SU-DHL-6 (cell line): ENCODE measurements around the gene SLC25A45.

Experiments used
- H2AFZ ChIP-seq: fragments of 200-600 bp; sonication (generic); 2 replicates; pipeline ENCODE4 v1.6.1; 2014; ENCODE audit warnings: low read depth, mild to moderate bottlenecking, moderate library complexity, mixed read lengths, antibody characterized with exemption, low read length; ENCODE audit not compliant: severe bottlenecking
- H3F3A ChIP-seq: fragments of 200-600 bp; shearing (Covaris generic); 2 replicates; pipeline ENCODE4 v1.6.0; 2016; ENCODE audit warnings: antibody characterized with exemption, mild to moderate bottlenecking; ENCODE audit not compliant: insufficient read depth
- H3K27ac ChIP-seq: fragments of 200-600 bp; sonication (generic); 2 replicates; pipeline ENCODE4 v1.5.1; 2016; ENCODE audit warnings: low read depth, mild to moderate bottlenecking, low read length, moderate library complexity, mixed read lengths
- H3K27me3 ChIP-seq: fragments of 200-600 bp; sonication (generic), shearing (Covaris generic); 2 replicates; pipeline ENCODE4 v1.6.0; 2014; ENCODE audit warnings: mild to moderate bottlenecking, low read length
- H3K36me3 ChIP-seq: fragments of 200-600 bp; sonication (generic); 2 replicates; pipeline ENCODE4 v1.6.1; 2014; ENCODE audit warnings: mild to moderate bottlenecking, low read length, mixed read lengths
- H3K4me2 ChIP-seq: fragments of 300-600, 200-600 bp; shearing (Covaris generic), sonication (generic); 2 replicates; pipeline ENCODE4 v1.6.0; 2014; ENCODE audit warnings: low read length, low read depth, mild to moderate bottlenecking; ENCODE audit not compliant: poor library complexity, severe bottlenecking
- H3K4me3 ChIP-seq: fragments of 200-600 bp; sonication (generic); 2 replicates; pipeline ENCODE4 v1.5.1; 2014; ENCODE audit warnings: antibody characterized with exemption, low read length, mild to moderate bottlenecking, mixed read lengths; ENCODE audit not compliant: insufficient read depth, poor library complexity, severe bottlenecking
- H3K79me2 ChIP-seq: fragments of 200-600 bp; sonication (generic); 2 replicates; pipeline ENCODE4 v1.6.1; 2014; ENCODE audit warnings: mild to moderate bottlenecking, low read length, moderate library complexity; ENCODE audit not compliant: insufficient read depth
- H3K9ac ChIP-seq: fragments of 200-600 bp; sonication (generic); 2 replicates; pipeline ENCODE4 v1.7.0; 2014; ENCODE audit warnings: mild to moderate bottlenecking, low read length
- H3K9me2 ChIP-seq: fragments of 200-600 bp; sonication (generic); replicated peaks from 2 replicates; pipeline ENCODE4 v1.6.1; 2014; ENCODE audit warnings: low read length; ENCODE audit not compliant: insufficient read depth
- H3K9me3 ChIP-seq: fragments of 200-600 bp; sonication (generic); 2 replicates; pipeline ENCODE4 v1.6.1; 2014; ENCODE audit warnings: low read length, mixed read lengths; ENCODE audit not compliant: insufficient read depth
- H4K20me1 ChIP-seq: fragments of 200-600 bp; sonication (generic); 2 replicates; pipeline ENCODE4 v1.6.1; 2014; ENCODE audit warnings: low read depth, mild to moderate bottlenecking, antibody characterized with exemption, low read length, moderate library complexity, mixed read lengths
- CTCF ChIP-seq: fragments of 200-600 bp; sonication (generic); IDR thresholded peaks from one replicate; pipeline ENCODE4 v1.5.1; 2017; ENCODE audit warnings: antibody characterized with exemption, mild to moderate bottlenecking, low read length, moderate library complexity; ENCODE audit not compliant: insufficient read depth, poor library complexity, severe bottlenecking
- EZH2phosphoT487 ChIP-seq: fragments of 200-600 bp; sonication (generic), shearing (Covaris generic); conservative IDR thresholded peaks from 2 replicates; pipeline ENCODE4 v1.6.1; 2018; ENCODE audit warnings: mild to moderate bottlenecking, antibody characterized with exemption, low read length, moderate library complexity, mixed read lengths

Gene SLC25A45

GRCh38 chr11:65355013-65355775, 27.3 kb downstream of the SLC25A45 start:
- Histone ChIP-seq H2AFZ (no peak overlapping the region), H3K27ac (no peak overlapping the region), H3K9me3 (no peaks in the 10 kb centered on the region), H3K27me3 (no peaks in the 10 kb centered on the region), H3K79me2 (no peaks in the 10 kb centered on the region), H3K4me3 (peak overlapping the region; percentile 69), H3K36me3 (0 out of 2 replicates have a peak, but pooled peaks cover 3% of the 10 kb centered on the region), H3K9ac (peak overlapping the region; percentile 70), H3K9me2 (no peaks in the 10 kb centered on the region), H4K20me1 (no peaks in the 10 kb centered on the region), H3K4me2 (peak overlapping the region; percentile 78), H3F3A (peaks cover 20% of the 10 kb centered on the region)
- TF ChIP-seq CTCF (no peak), EZH2phosphoT487 (no peak)

- Histone ChIP-seq H3K4me3 (peak within 1 kb of the TSS; percentile 69), H3K36me3 (0 out of 2 replicates have a peak, but pooled peaks cover 3% of the 10 kb centered on the region), H3K9ac (peak within 1 kb of the TSS; percentile 70), H3F3A (peaks cover 20% of the 10 kb centered on the region), H3K4me2 (peak within 1 kb of the TSS; percentile 78), H3K27me3 (no peaks in the 10 kb centered on the region), H3K9me3 (no peaks in the 10 kb centered on the region), H3K9me2 (no peaks in the 10 kb centered on the region), H4K20me1 (no peaks in the 10 kb centered on the region), H2AFZ (no peak within 1 kb of the TSS), H3K27ac (no peak within 1 kb of the TSS), H3K79me2 (no peaks in the 10 kb centered on the region)
- TF ChIP-seq EZH2phosphoT487 = no peak
- TF ChIP-seq CTCF = no peak
Observed at GRCh38 chr11:65354265-65355012, 28.0 kb downstream of the SLC25A45 start, which contains the start of gene TIGD3. TSS of gene TIGD3 (plus strand) at chr11:65354751. CDS start at chr11:65355809, 1,058 bp downstream.

GRCh38 chr11:65353900-65354264, 28.6 kb downstream of the SLC25A45 start:
- TF ChIP-seq EZH2phosphoT487 (no peak), CTCF (no peak)
- H3K9me2 ChIP-seq = no peaks in the 10 kb centered on the region
- H3K9ac ChIP-seq = peak overlapping the region; percentile 23; the same call in 1 of the 2 replicates
- peaks cover 7% of the 10 kb centered on the region; the same call in 1 of the 2 replicates for H3K36me3 ChIP-seq
- no peak overlapping the region for H2AFZ ChIP-seq
- H3K4me2 ChIP-seq = peak overlapping the region; percentile 58
- H3K79me2 ChIP-seq = no peaks in the 10 kb centered on the region
- peak overlapping the region; percentile 19 for H3K4me3 ChIP-seq
- no peaks in the 10 kb centered on the region for H4K20me1 ChIP-seq
- no peaks in the 10 kb centered on the region for H3K9me3 ChIP-seq
- no peak overlapping the region for H3K27ac ChIP-seq
- H3F3A ChIP-seq = peaks cover 20% of the 10 kb centered on the region
- no peaks in the 10 kb centered on the region for H3K27me3 ChIP-seq
